Testis (tissue), 2 donors: ENCODE data around the gene ORAI2.

Source experiments
- POLR2A ChIP-seq: fragments of 450-650 bp; IDR thresholded peaks from one replicate; pipeline ENCODE4 v1.6.1; 2017; ENCODE audit warnings: antibody characterized with exemption, mild to moderate bottlenecking, moderate library complexity
- TF ChIP-seq, protein P1 (sequence below), 3 experiments: fragments of 450-650 bp in 2 of 3; fragments of 200-600 bp in 1 of 3; sonication (generic) in 1 of 3; IDR thresholded peaks; one replicate each; pipeline ENCODE4 v1.5.1; 2016 to 2019; ENCODE audit warnings: antibody characterized with exemption in 3 of 3, mild to moderate bottlenecking in 2 of 3, moderate library complexity in 1 of 3

DNA sequence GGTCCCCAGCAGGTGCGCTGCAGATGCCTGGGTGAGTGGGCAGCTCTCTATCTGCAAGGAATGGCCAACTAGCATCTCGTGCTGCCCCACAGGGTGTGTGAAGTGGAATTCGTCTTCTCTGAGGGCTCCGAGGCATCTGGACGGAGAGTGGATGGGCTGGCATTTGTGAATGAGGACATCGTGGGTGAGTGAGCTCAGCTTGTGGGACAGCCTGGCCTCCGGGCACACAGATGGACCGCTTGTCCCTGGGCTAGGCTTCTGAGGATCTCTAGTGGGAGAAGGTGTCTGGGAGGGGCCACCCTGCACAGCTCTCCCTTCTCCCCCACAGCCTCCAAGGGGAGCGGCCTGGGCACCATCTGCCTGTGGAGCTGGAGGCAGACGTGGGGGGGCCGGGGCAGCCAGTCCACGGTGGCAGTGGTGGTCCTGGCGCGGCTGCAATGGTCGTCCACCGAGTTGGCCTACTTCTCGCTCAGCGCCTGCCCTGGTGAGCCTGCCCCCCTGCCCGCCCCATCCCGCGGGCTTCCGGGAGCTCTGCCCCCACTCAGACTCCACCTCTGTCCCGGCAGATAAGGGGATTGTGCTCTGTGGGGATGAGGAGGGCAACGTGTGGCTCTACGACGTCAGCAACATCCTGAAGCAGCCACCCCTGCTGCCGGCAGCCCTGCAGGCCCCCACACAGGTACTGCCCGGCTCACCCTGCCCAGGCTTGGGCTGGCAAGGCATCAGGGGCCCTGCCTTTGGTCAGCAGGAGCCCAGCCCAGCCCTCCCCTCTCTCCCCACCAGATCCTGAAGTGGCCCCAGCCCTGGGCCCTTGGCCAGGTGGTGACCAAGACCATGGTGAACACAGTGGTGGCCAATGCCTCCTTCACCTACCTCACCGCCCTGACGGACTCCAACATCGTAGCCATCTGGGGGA lies 39.0 kb downstream of the ORAI2 start:
- no peak for TF ChIP-seq POLR2A
- TF ChIP-seq, protein P1, sequence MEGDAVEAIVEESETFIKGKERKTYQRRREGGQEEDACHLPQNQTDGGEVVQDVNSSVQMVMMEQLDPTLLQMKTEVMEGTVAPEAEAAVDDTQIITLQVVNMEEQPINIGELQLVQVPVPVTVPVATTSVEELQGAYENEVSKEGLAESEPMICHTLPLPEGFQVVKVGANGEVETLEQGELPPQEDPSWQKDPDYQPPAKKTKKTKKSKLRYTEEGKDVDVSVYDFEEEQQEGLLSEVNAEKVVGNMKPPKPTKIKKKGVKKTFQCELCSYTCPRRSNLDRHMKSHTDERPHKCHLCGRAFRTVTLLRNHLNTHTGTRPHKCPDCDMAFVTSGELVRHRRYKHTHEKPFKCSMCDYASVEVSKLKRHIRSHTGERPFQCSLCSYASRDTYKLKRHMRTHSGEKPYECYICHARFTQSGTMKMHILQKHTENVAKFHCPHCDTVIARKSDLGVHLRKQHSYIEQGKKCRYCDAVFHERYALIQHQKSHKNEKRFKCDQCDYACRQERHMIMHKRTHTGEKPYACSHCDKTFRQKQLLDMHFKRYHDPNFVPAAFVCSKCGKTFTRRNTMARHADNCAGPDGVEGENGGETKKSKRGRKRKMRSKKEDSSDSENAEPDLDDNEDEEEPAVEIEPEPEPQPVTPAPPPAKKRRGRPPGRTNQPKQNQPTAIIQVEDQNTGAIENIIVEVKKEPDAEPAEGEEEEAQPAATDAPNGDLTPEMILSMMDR (IDR thresholded peaks at IDR 0.05), result no peak
